ENCODE results near the gene MRPS10. TPM values are rescaled to one million over a fixed set of nuclear protein-coding genes. Genes with fewer than 3 reads are reported as not detected.

Gene MRPS10
- total and polyA plus RNA-seq, 4 experiments from 2014 or later, result 22.6 to 57.5 (median 32.7) TPM

DNA sequence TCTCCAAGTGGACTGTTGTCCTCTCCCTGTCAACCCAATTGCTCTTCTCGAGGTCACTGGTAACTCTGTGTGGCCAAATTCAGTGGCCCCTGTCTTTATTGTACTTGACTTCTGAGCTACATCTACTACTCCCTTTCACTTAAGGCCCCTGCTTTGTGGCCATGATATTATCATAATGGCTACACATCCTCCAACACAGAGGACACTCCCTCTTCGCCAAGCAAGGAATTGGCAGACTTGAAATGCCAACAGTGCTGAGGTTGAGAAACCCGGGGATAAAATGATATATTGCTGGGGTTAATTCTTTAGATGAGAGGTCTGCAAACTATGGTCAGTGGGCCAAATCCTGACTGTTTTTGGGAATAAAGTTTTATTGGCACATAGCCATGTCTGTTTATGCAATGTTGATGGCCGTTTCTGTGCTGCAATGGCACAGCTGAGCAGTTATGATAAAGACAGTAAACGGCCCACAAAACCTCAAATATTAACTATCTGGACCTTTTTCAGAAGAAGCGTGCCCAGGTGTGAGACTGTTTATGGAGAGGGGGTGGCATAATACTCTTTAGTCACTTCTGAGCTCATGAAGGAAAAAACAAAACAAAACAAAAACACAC lies 12.0 kb upstream of the MRPS10 start:
- no peaks in the 10 kb centered on the region for H3K27me3 ChIP-seq (ENCODE audit: insufficient read depth, low read length)
- ChIA-PET CTCF (ENCODE audit: partially characterized antibody) (interaction anchor here (1.6 kb wide), 1 partner anchor 15 kb away, joined by 5 read pairs; no protein-coding TSS in a partner anchor), POLR2A (ENCODE audit: partially characterized antibody) (no interaction called here)
- H3K36me3 ChIP-seq (ENCODE audit: insufficient read depth, low read length), result peaks cover 17% of the 10 kb centered on the region
- H3K9me3 ChIP-seq (ENCODE audit: control insufficient read depth in 1 of 2, low read length in 2 of 2), result no peaks in the 10 kb centered on the region
- peaks cover 0 to 1% (median under 1%) of the 10 kb centered on the region in 4 donors for H3K4me1 Mint-ChIP-seq
- no peaks in the 10 kb centered on the region for H3K4me1 ChIP-seq (ENCODE audit: insufficient read depth, low read length)
- H3K4me3 Mint-ChIP-seq, result no peak overlapping the region
- H3K27me3 Mint-ChIP-seq, result no peaks in the 10 kb centered on the region
- peaks cover 31 to 42% of the 10 kb centered on the region in 2 donors for H3K36me3 Mint-ChIP-seq
- intact Hi-C loops (cut with micrococcal nuclease), result no loop called here
- no peak overlapping the region for H3K4me3 ChIP-seq (ENCODE audit: low read length in 2 of 2)
- H3K27ac Mint-ChIP-seq, result peak overlapping the region in 1 of 7 donors; percentile 72
- H3K27ac ChIP-seq (ENCODE audit: low read depth, low read length), result no peak overlapping the region
- no peak for DNase-seq
- H3K9me3 Mint-ChIP-seq, result no peaks in the 10 kb centered on the region

- Mint-ChIP-seq H3K4me3 (no peak overlapping the region), H3K36me3 (peaks cover 28 to 37% of the 10 kb centered on the region in 2 donors)
Measured at GRCh38 chr6:42228305-42228704, 10.6 kb upstream of the MRPS10 start.

GRCh38 chr6:42227173-42227850 lies 9.7 kb upstream of the MRPS10 start:
- peaks cover 17% of the 10 kb centered on the region for H3K36me3 ChIP-seq (ENCODE audit: insufficient read depth, low read length)
- ChIA-PET POLR2A (ENCODE audit: partially characterized antibody) (no interaction called here), CTCF (ENCODE audit: partially characterized antibody) (interaction anchor here (2.6 to 3.2 kb wide), 2 partner anchors 11 to 320 kb away, joined by 13 to 17 read pairs; partner anchors contain the start of gene MRPS10)
- H3K27ac ChIP-seq (ENCODE audit: low read depth, low read length), result no peak overlapping the region
- no peak for DNase-seq
- no peaks in the 10 kb centered on the region for H3K4me1 ChIP-seq (ENCODE audit: insufficient read depth, low read length)
- Mint-ChIP-seq H3K27me3 (no peaks in the 10 kb centered on the region), H3K36me3 (peaks cover 28 to 30% of the 10 kb centered on the region in 2 donors), H3K9me3 (no peaks in the 10 kb centered on the region), H3K4me1 (peaks cover 0 to 5% (median under 1%) of the 10 kb centered on the region in 4 donors), H3K27ac (peak overlapping the region in 1 of 7 donors; percentile 6), H3K4me3 (no peak overlapping the region)
- no peak overlapping the region for H3K4me3 ChIP-seq (ENCODE audit: low read length in 2 of 2)
- H3K9me3 ChIP-seq (ENCODE audit: control insufficient read depth in 1 of 2, low read length in 2 of 2), result no peaks in the 10 kb centered on the region
- intact Hi-C loops (cut with micrococcal nuclease), result no loop called here
- H3K27me3 ChIP-seq (ENCODE audit: insufficient read depth, low read length), result no peaks in the 10 kb centered on the region

More at GRCh38 chr6:42228305-42228704, 10.6 kb upstream of the MRPS10 start:
- no peaks in the 10 kb centered on the region for H3K27me3 ChIP-seq (ENCODE audit: insufficient read depth, low read length)
- H3K4me3 ChIP-seq (ENCODE audit: low read length in 2 of 2), result no peak overlapping the region
- intact Hi-C loops (cut with micrococcal nuclease), result no loop called here
- H3K36me3 ChIP-seq (ENCODE audit: insufficient read depth, low read length), result peaks cover 17% of the 10 kb centered on the region
- H3K9me3 ChIP-seq (ENCODE audit: control insufficient read depth in 1 of 2, low read length in 2 of 2), result no peaks in the 10 kb centered on the region
- Mint-ChIP-seq H3K4me1 (peaks cover 0 to 5% (median under 1%) of the 10 kb centered on the region in 4 donors), H3K27me3 (no peaks in the 10 kb centered on the region), H3K27ac (no peak overlapping the region), H3K9me3 (no peaks in the 10 kb centered on the region)
- H3K27ac ChIP-seq (ENCODE audit: low read depth, low read length), result no peak overlapping the region
- H3K4me1 ChIP-seq (ENCODE audit: insufficient read depth, low read length), result no peaks in the 10 kb centered on the region
- no peak for DNase-seq
- POLR2A ChIA-PET (ENCODE audit: partially characterized antibody), result no interaction called here
- CTCF ChIA-PET (ENCODE audit: partially characterized antibody), result no interaction called here

DNA sequence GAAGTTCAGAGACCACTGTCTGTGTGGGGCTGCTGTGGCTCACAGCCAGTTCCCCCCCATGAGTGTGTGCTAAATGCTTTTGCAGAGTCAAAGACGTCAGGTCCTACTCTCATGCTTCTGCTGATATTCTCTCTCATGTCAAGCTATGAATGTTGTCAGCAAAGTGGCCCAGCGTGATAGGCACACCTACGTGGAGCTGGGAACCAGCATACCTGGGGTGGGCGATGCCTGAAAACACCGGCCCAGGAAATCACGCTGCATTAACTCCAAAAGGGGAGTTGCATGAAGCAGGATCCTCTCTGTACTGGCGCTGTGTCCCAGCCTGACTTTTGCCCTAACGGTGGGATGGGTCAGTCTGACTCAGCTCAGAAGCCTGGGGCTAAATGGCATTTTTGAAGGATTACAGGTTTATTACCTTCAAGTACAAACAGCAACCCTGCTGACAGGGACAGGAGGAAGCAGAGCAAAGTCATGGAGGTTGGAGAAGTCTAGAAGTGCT lies 9.0 kb upstream of the MRPS10 start:
- Histone ChIP-seq H3K27me3 (ENCODE audit: insufficient read depth, low read length) (no peaks in the 10 kb centered on the region), H3K9me3 (ENCODE audit: control insufficient read depth in 1 of 2, low read length in 2 of 2) (no peaks in the 10 kb centered on the region), H3K36me3 (ENCODE audit: insufficient read depth, low read length) (peaks cover 17% of the 10 kb centered on the region), H3K4me1 (ENCODE audit: insufficient read depth, low read length) (no peaks in the 10 kb centered on the region), H3K27ac (ENCODE audit: low read depth, low read length) (no peak overlapping the region), H3K4me3 (ENCODE audit: low read length in 2 of 2) (no peak overlapping the region)
- no peaks in the 10 kb centered on the region for H3K27me3 Mint-ChIP-seq
- no peak overlapping the region for H3K4me3 Mint-ChIP-seq
- peak overlapping the region in 1 of 7 donors; percentile 6 for H3K27ac Mint-ChIP-seq
- ChIA-PET CTCF (ENCODE audit: partially characterized antibody) (interaction anchor here (2.6 to 3.2 kb wide), 2 partner anchors 11 to 321 kb away, joined by 13 to 17 read pairs; partner anchors contain the start of gene MRPS10), POLR2A (ENCODE audit: partially characterized antibody) (no interaction called here)
- H3K9me3 Mint-ChIP-seq, result no peaks in the 10 kb centered on the region
- intact Hi-C loops (cut with micrococcal nuclease), result no loop called here
- H3K4me1 Mint-ChIP-seq, result peaks cover 0 to 5% (median under 1%) of the 10 kb centered on the region in 4 donors
- peaks cover 22 to 24% of the 10 kb centered on the region in 2 donors for H3K36me3 Mint-ChIP-seq
- DNase-seq, result no peak

- Histone ChIP-seq H3K4me3 (ENCODE audit: low read length in 2 of 2) (no peak overlapping the region), H3K27ac (ENCODE audit: low read depth, low read length) (no peak overlapping the region), H3K27me3 (ENCODE audit: insufficient read depth, low read length) (no peaks in the 10 kb centered on the region), H3K4me1 (ENCODE audit: insufficient read depth, low read length) (no peaks in the 10 kb centered on the region), H3K36me3 (ENCODE audit: insufficient read depth, low read length) (peaks cover 17% of the 10 kb centered on the region), H3K9me3 (ENCODE audit: control insufficient read depth in 1 of 2, low read length in 2 of 2) (no peaks in the 10 kb centered on the region)
- no peaks in the 10 kb centered on the region for H3K9me3 Mint-ChIP-seq
- no peaks in the 10 kb centered on the region for H3K27me3 Mint-ChIP-seq
- H3K36me3 Mint-ChIP-seq, result peaks cover 21 to 24% of the 10 kb centered on the region in 2 donors
- CTCF ChIA-PET (ENCODE audit: partially characterized antibody), result interaction anchor here (2.6 to 3.2 kb wide), 2 partner anchors 10 to 321 kb away, joined by 13 to 17 read pairs; partner anchors contain the start of gene MRPS10
- H3K27ac Mint-ChIP-seq, result no peak overlapping the region
- DNase-seq, result no peak
- H3K4me1 Mint-ChIP-seq, result peaks cover 0 to 5% (median under 1%) of the 10 kb centered on the region in 4 donors
- POLR2A ChIA-PET (ENCODE audit: partially characterized antibody), result no interaction called here
- intact Hi-C loops (cut with micrococcal nuclease), result no loop called here
- no peak overlapping the region for H3K4me3 Mint-ChIP-seq
Measured at GRCh38 chr6:42226161-42226611, 8.5 kb upstream of the MRPS10 start.

- Mint-ChIP-seq H3K4me3 (no peak overlapping the region), H3K9me3 (no peaks in the 10 kb centered on the region), H3K36me3 (peaks cover 21 to 23% of the 10 kb centered on the region in 2 donors), H3K27ac (no peak overlapping the region), H3K4me1 (peaks cover 0 to 5% (median under 1%) of the 10 kb centered on the region in 4 donors), H3K27me3 (no peaks in the 10 kb centered on the region)
- ChIA-PET POLR2A (ENCODE audit: partially characterized antibody) (interaction anchor here (1.0 kb wide), 1 partner anchor 12 kb away, joined by 3 read pairs; no protein-coding TSS in a partner anchor), CTCF (ENCODE audit: partially characterized antibody) (interaction anchor here (2.6 to 3.2 kb wide), 2 partner anchors 10 to 322 kb away, joined by 13 to 17 read pairs; partner anchors contain the start of gene MRPS10)
- H3K36me3 ChIP-seq (ENCODE audit: insufficient read depth, low read length), result peaks cover 14% of the 10 kb centered on the region
- no peak overlapping the region for H3K4me3 ChIP-seq (ENCODE audit: low read length in 2 of 2)
- no peaks in the 10 kb centered on the region for H3K9me3 ChIP-seq (ENCODE audit: control insufficient read depth in 1 of 2, low read length in 2 of 2)
- intact Hi-C loops (cut with micrococcal nuclease), result no loop called here
- DNase-seq, result no peak
- no peak overlapping the region for H3K27ac ChIP-seq (ENCODE audit: low read depth, low read length)
- H3K4me1 ChIP-seq (ENCODE audit: insufficient read depth, low read length), result no peaks in the 10 kb centered on the region
- no peaks in the 10 kb centered on the region for H3K27me3 ChIP-seq (ENCODE audit: insufficient read depth, low read length)
Measured at GRCh38 chr6:42225419-42225818, 7.8 kb upstream of the MRPS10 start.

DNA sequence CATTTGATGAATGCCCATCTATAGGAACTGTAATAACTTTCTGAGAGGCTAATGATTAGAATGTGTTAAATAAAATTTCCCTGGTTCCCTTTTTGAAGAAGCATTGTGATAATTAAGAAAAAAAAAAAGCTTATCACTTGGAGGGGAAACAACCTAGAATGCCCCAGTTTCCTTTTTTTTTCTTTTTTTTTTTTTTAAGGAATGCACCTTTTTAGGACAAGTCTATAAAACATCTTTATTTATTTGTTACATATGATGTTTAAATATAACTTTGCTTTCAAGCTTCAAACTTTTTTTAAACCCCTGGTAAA lies 7.3 kb upstream of the MRPS10 start:
- Histone ChIP-seq H3K4me3 (ENCODE audit: low read length in 2 of 2) (no peak overlapping the region), H3K9me3 (ENCODE audit: control insufficient read depth in 1 of 2, low read length in 2 of 2) (no peaks in the 10 kb centered on the region), H3K36me3 (ENCODE audit: insufficient read depth, low read length) (peaks cover 14% of the 10 kb centered on the region), H3K4me1 (ENCODE audit: insufficient read depth, low read length) (no peaks in the 10 kb centered on the region), H3K27ac (ENCODE audit: low read depth, low read length) (no peak overlapping the region), H3K27me3 (ENCODE audit: insufficient read depth, low read length) (no peaks in the 10 kb centered on the region)
- no peak for DNase-seq
- Mint-ChIP-seq H3K36me3 (peaks cover 20 to 21% of the 10 kb centered on the region in 2 donors), H3K4me1 (peaks cover 0 to 5% (median under 1%) of the 10 kb centered on the region in 4 donors), H3K4me3 (no peak overlapping the region), H3K9me3 (no peaks in the 10 kb centered on the region), H3K27ac (no peak overlapping the region), H3K27me3 (no peaks in the 10 kb centered on the region)
- ChIA-PET CTCF (ENCODE audit: partially characterized antibody) (interaction anchor here (3.2 kb wide), 1 partner anchor 9 kb away, joined by 17 read pairs; the partner anchor contains the start of gene MRPS10), POLR2A (ENCODE audit: partially characterized antibody) (interaction anchor here (1.0 kb wide), 1 partner anchor 12 kb away, joined by 3 read pairs; no protein-coding TSS in a partner anchor)
- intact Hi-C loops (cut with micrococcal nuclease), result no loop called here

Measured in CD4-positive, alpha-beta memory T cell (primary cell).